Activated naive CD4-positive, alpha-beta T cell treated with anti-CD3 and anti-CD28 coated beads, Interleukin-2, amount 10 ng/mL, durations not matched to agents 7 days and 5 days (primary cell): ENCODE data around the gene RFX8.

Experiments
- CTCF ChIA-PET: fragments of 350-600 bp; sonication (Branson Sonifier 250); formaldehyde crosslinking; loops from one replicate; lab custom pipeline; 2021; ENCODE audit warnings: antibody characterized with exemption; lab: Charles Lee
- DNase-seq: peaks from one replicate; pipeline ENCODE4 v3.0.0-alpha.2; 2020
- H3K27ac Mint-ChIP-seq: one replicate; pipeline ENCODE4 v1.8.0; 2021; ENCODE audit warnings: mild to moderate bottlenecking, moderate library complexity, mixed read lengths
- H3K27me3 Mint-ChIP-seq: one replicate; pipeline ENCODE4 v1.8.0; 2021; ENCODE audit warnings: mild to moderate bottlenecking, mixed read lengths
- H3K36me3 Mint-ChIP-seq: one replicate; pipeline ENCODE4 v1.8.0; 2021; ENCODE audit warnings: mixed read lengths
- H3K4me1 Mint-ChIP-seq: one replicate; pipeline ENCODE4 v1.8.0; 2021; ENCODE audit warnings: mixed read lengths
- H3K4me3 Mint-ChIP-seq: one replicate; pipeline ENCODE4 v1.8.0; 2021; ENCODE audit warnings: mild to moderate bottlenecking, moderate library complexity, mixed read lengths
- H3K9me3 Mint-ChIP-seq: one replicate; pipeline ENCODE4 v1.8.0; 2021; ENCODE audit warnings: mixed read lengths

RFX8 gene

DNA sequence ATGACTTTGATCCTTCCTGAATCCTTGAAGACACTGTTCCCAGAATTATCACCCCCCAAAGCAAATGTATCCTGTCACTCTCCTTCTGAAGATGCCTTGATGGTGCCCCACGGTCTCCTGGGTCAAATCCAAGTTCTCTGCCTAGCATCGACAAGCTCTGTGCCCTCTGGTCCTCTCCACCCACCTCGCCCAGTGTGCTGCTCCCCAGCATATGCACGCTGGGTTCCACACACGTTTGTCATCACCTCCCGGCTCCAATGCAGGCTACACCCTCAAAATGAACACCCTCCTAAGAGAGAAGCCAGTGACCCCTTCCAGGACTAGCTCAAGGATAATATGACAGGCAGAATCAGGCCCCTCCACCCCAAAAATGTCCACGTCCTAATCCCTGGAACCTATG, 48.1 kb downstream of the RFX8 start:
- H3K4me3 Mint-ChIP-seq: no peak overlapping the region
- peaks cover 8% of the 10 kb centered on the region for H3K27me3 Mint-ChIP-seq
- H3K9me3 Mint-ChIP-seq: no peaks in the 10 kb centered on the region
- H3K27ac Mint-ChIP-seq: no peak overlapping the region
- CTCF ChIA-PET: interaction anchor here (1.3 kb wide), 1 partner anchor 397 kb away, joined by 3 read pairs; no protein-coding TSS in a partner anchor
- DNase-seq: no peak
- no peaks in the 10 kb centered on the region for H3K4me1 Mint-ChIP-seq
- H3K36me3 Mint-ChIP-seq: no peaks in the 10 kb centered on the region

DNA sequence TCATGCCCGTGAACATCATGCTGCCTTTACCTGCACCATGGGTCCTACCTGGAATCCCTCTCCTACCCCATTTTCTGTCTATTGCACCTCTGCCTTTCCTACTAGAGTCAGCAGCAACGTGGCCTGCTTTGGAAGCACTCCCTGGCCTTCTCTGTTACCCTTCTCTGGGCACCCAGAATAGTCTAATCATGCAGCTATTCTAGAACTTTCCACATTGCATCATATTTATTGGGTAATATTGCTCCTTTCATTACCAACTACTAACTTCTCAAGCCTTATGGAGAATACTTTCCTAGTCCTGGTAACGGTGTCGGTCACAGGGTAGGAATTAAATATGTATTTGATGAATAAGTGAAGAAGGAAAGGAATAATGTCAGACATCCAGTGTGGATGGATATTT, 54.3 kb downstream of the RFX8 start:
- Mint-ChIP-seq H3K27me3 (peaks cover 10% of the 10 kb centered on the region), H3K27ac (no peak overlapping the region), H3K36me3 (no peaks in the 10 kb centered on the region), H3K4me1 (no peaks in the 10 kb centered on the region), H3K9me3 (no peaks in the 10 kb centered on the region), H3K4me3 (no peak overlapping the region)
- CTCF ChIA-PET: interaction anchor here (1.5 kb wide), 1 partner anchor 411 kb away, joined by 4 read pairs; no protein-coding TSS in a partner anchor
- DNase-seq: no peak

DNA sequence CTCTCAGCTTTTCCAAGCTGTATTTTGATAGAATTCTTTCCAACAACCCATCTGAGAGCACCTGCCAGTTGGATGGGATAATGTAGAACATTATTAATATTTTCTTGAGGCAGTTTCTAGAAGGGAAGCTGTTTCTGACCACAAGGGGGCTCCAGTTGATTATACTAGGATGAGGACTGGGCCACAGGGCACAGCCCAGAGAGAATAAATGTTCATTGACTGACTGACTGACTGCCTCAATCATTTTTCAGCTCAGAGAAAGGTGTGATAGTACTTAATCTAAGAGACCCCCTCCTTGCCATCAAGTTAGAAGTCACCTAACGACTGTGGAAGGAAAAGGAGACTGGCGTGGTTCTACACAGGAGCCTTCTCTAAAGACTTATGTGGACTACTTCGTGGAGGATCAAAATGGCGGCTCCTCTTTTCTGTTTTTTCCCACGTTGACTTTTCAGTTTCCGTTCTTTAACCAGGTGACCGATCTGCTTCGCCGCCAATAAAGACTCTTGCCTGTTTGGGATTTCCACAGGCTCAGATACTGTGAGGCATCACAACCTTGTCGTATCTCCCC, 55.7 kb downstream of the RFX8 start:
- CTCF ChIA-PET: interaction anchor here (0.6 to 2.8 kb wide), 37 partner anchors 11 to 821 kb away, joined by 3 to 21 read pairs (median 4); no protein-coding TSS in a partner anchor
- Mint-ChIP-seq H3K9me3 (peaks cover 3% of the 10 kb centered on the region), H3K36me3 (no peaks in the 10 kb centered on the region), H3K27ac (no peak overlapping the region), H3K4me3 (no peak overlapping the region), H3K4me1 (no peaks in the 10 kb centered on the region), H3K27me3 (peaks cover 16% of the 10 kb centered on the region)
- peak; percentile 75 for DNase-seq

DNA sequence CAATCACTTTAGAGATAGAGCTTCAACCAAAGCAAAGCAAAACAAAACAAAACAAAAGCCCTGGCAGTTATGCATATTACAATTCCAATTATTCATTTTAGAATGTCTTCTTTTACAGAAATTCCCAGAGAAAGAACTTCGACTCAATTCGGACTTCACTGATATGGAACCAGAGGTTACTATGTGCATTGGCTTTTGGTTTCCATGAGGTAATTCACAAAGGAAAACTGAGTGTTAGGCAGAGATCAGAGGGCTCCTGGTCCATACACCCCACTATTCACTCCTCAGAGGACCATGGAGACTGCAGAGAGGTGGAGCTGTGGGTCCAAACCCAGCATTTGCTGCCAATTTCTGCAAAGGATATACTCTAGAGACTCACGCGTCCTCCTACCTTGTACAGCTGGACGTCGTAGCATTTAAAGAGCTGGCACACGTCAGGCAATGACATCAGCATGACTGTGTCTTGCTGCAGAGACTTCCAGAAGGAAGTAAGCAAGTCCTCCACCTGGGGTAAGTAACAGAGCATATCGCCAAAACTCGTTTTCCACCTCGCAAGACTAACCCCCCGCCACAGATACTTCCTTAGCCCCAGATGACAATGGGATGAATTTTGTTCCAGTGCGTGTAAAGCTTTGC, 56.3 kb downstream of the RFX8 start:
- Mint-ChIP-seq H3K27me3 (peaks cover 16% of the 10 kb centered on the region), H3K27ac (no peak overlapping the region), H3K4me1 (no peaks in the 10 kb centered on the region), H3K36me3 (no peaks in the 10 kb centered on the region), H3K4me3 (no peak overlapping the region), H3K9me3 (peaks cover 3% of the 10 kb centered on the region)
- DNase-seq: no peak
- CTCF ChIA-PET: interaction anchor here (0.7 to 2.8 kb wide), 38 partner anchors 11 to 822 kb away, joined by 3 to 21 read pairs (median 4); no protein-coding TSS in a partner anchor

DNA sequence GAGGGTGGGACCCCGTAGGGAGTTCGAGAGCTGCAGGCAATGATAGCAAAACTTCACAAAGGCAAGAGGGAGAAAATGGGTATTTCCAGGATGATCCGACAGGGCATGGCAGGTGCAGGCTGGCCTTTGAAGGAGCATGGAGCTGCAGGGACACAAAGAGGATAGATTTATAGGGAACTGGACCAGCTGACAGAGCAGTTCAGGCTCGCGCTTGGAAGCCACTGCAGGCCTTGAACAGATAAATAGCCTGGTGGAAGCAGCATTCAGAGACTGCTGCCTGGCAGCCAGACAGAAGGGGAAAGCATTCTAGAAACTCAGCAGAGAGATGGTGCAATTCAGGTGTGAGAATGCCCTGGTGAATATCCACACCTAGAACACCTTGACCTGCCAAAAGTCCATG, 58.3 kb downstream of the RFX8 start:
- no peak overlapping the region for H3K27ac Mint-ChIP-seq
- CTCF ChIA-PET: interaction anchor here (0.8 to 1.3 kb wide), 4 partner anchors 29 to 418 kb away, joined by 3 to 4 read pairs (median 3); no protein-coding TSS in a partner anchor
- peaks cover 16% of the 10 kb centered on the region for H3K27me3 Mint-ChIP-seq
- H3K4me3 Mint-ChIP-seq: no peak overlapping the region
- H3K4me1 Mint-ChIP-seq: no peaks in the 10 kb centered on the region
- DNase-seq: no peak
- H3K9me3 Mint-ChIP-seq: peaks cover 3% of the 10 kb centered on the region
- no peaks in the 10 kb centered on the region for H3K36me3 Mint-ChIP-seq

DNA sequence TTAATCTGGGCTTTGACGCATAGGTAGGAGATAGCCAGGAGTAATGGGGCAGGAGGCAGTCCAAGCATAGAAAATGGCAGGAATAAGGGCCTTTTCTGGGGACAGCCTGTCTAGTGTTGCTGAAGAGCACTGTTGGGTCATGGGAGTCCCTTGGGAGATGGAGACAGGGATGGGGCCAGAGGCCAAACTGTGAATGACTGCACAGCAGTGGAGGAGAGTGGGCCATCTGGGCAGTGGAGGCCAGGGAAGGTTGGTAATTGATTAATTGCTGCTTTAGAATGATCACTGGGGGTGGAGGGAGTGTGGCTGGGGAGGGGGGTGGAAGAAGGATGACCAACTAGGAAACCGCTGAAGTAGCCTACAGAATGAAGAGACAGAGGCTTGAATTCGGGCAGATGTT, 59.0 kb downstream of the RFX8 start:
- H3K27ac Mint-ChIP-seq: no peak overlapping the region
- no peaks in the 10 kb centered on the region for H3K36me3 Mint-ChIP-seq
- H3K4me1 Mint-ChIP-seq: no peaks in the 10 kb centered on the region
- H3K9me3 Mint-ChIP-seq: peaks cover 3% of the 10 kb centered on the region
- no peak overlapping the region for H3K4me3 Mint-ChIP-seq
- no peak for DNase-seq
- H3K27me3 Mint-ChIP-seq: peaks cover 16% of the 10 kb centered on the region
- CTCF ChIA-PET: interaction anchor here (1.0 to 1.3 kb wide), 2 partner anchors 66 to 74 kb away, joined by 4 read pairs; no protein-coding TSS in a partner anchor

DNA sequence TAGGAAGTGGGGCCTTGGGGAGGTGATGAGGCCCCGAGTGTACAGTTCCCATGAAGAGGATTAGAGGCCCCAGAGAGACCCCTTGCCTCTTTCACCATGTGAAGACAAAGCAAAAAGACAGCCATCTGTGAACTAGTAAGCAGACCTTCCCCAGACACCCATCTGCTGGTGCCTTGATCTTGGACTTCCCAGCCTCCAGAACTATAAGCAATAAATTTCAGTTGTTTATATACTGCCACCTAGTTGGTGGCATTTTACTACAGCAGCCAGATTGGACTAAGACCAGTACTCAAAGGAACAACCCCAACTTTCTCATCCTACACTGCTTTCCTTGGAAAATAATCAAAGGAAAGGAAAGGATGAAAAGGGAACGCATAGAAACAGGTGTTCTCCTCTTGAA, 59.7 kb downstream of the RFX8 start:
- Mint-ChIP-seq H3K9me3 (peaks cover 3% of the 10 kb centered on the region), H3K4me1 (no peaks in the 10 kb centered on the region), H3K27ac (no peak overlapping the region), H3K4me3 (no peak overlapping the region), H3K36me3 (no peaks in the 10 kb centered on the region), H3K27me3 (peaks cover 18% of the 10 kb centered on the region)
- CTCF ChIA-PET: interaction anchor here (1.0 kb wide), 1 partner anchor 73 kb away, joined by 4 read pairs; no protein-coding TSS in a partner anchor
- no peak for DNase-seq

DNA sequence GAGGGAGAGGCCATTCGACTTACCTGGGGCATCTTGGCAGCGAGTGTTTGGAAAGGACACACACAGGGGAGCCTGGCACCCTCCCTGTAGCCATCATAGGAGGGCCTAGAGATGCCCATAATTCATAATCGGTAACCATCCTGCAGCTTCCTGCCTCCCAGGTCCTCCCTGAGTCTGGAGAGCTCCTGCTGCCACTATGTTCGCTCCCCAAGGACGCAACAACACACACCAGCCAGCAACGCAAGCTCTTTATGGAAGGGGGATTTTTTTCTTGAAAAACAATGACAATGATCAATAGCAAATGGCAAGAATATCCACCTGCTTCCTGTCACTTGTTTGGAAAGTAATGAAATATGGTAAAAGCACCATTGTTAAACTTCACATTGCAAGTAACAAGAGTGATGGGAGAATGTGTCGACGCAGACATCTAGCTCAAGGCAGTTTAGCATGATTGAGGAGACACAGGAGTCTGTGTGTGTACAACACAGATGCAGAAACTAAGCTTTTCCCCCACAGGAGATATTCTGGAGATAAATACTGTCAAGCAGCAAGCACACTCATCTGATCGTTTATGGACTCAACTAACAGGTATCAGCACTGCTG, 62.7 kb downstream of the RFX8 start:
- Mint-ChIP-seq H3K27ac (no peak overlapping the region), H3K27me3 (peaks cover 29% of the 10 kb centered on the region), H3K4me3 (no peak overlapping the region), H3K4me1 (no peaks in the 10 kb centered on the region), H3K36me3 (no peaks in the 10 kb centered on the region), H3K9me3 (peaks cover 3% of the 10 kb centered on the region)
- DNase-seq: no peak
- CTCF ChIA-PET: interaction anchor here (1.3 kb wide), 1 partner anchor 172 kb away, joined by 3 read pairs; no protein-coding TSS in a partner anchor

DNA sequence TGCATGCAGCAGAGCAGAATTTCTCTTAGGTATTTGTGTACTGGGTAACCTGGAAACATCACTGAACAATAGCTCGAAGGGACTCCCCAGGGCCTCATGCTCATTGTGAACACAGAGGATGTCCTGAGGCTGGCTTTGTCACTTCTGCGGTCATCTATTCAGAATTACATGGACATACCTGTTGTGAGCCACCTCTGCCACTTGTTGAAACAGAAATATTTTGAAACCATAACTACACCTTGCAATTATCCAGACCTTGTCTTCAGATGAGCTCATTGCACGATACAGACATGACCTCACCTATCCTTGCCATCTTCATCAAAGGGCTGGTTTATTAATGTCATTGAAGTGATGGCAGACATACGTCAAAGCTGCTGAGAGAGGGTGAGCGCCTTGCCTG, 64.2 kb downstream of the RFX8 start:
- peaks cover 24% of the 10 kb centered on the region for H3K27me3 Mint-ChIP-seq
- DNase-seq: no peak
- CTCF ChIA-PET: interaction anchor here (0.5 to 1.3 kb wide), 2 partner anchors 76 to 171 kb away, joined by 3 to 6 read pairs; no protein-coding TSS in a partner anchor
- H3K36me3 Mint-ChIP-seq: no peaks in the 10 kb centered on the region
- no peaks in the 10 kb centered on the region for H3K4me1 Mint-ChIP-seq
- peaks cover 3% of the 10 kb centered on the region for H3K9me3 Mint-ChIP-seq
- no peak overlapping the region for H3K27ac Mint-ChIP-seq
- no peak overlapping the region for H3K4me3 Mint-ChIP-seq

DNA sequence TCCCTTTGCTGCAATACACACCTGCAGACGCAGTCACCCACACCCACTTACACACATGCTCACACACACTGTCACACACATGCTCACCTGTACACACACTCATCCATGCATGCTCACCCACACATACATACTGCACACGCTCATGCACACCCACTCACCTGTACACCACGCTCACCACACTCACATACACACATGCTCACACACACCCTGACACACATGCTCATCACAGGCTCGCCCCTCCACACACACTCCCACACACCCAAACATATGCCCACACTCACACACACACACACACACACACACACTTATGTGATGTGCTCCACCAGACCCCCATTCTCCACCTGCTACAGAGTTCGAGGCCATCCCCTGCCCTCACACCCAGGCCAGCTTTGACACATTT, 64.8 kb downstream of the RFX8 start:
- Mint-ChIP-seq H3K27ac (no peak overlapping the region), H3K4me1 (peaks cover 2% of the 10 kb centered on the region), H3K36me3 (no peaks in the 10 kb centered on the region), H3K9me3 (no peaks in the 10 kb centered on the region), H3K27me3 (peaks cover 18% of the 10 kb centered on the region), H3K4me3 (no peak overlapping the region)
- DNase-seq: no peak
- CTCF ChIA-PET: no interaction called here

DNA sequence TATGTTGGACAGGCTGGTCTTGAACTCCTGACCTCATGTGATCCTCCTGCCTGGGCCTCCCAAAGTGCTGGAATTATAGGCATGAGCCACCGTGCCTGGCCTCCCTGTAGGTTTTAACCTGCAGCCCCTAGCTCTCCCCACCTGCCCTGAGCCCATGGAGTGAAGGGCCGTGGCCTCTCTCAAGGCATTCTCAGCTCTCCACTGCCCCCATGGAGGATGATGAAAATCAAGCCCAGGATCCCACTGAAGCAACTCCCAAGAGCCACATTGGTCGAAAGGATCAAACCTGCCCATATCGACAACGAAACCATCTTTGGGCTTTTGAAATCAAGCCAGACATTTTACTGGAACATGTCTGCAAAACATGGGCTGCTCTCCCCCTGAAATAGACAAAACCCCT, 65.2 kb downstream of the RFX8 start:
- CTCF ChIA-PET: no interaction called here
- H3K4me3 Mint-ChIP-seq: no peak overlapping the region
- no peaks in the 10 kb centered on the region for H3K36me3 Mint-ChIP-seq
- peaks cover 2% of the 10 kb centered on the region for H3K4me1 Mint-ChIP-seq
- H3K27me3 Mint-ChIP-seq: peaks cover 17% of the 10 kb centered on the region
- DNase-seq: no peak
- H3K27ac Mint-ChIP-seq: no peak overlapping the region
- H3K9me3 Mint-ChIP-seq: no peaks in the 10 kb centered on the region

DNA sequence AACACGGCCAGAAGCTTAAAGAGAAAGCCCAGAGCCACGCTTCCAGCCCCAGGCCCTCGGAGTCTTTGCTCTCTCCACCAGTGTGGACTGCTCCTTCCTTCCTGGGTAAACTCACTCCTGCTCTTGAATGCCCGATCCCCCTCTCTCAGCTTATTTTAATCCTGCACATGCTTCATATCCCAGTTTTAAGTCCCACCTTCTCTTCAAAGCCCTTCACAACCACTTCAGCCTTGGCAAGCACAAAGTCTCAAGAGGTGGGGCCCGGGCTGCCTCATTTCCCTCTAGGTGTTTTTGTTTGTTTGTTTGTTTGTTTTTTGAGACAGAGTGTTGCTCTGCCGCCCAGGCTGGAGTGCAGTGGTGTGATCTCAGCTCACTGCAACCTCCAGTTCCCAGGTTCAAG, 66.0 kb downstream of the RFX8 start:
- Mint-ChIP-seq H3K4me1 (peaks cover 2% of the 10 kb centered on the region), H3K36me3 (no peaks in the 10 kb centered on the region), H3K9me3 (no peaks in the 10 kb centered on the region), H3K4me3 (no peak overlapping the region), H3K27me3 (peaks cover 17% of the 10 kb centered on the region), H3K27ac (no peak overlapping the region)
- no peak for DNase-seq
- CTCF ChIA-PET: no interaction called here

DNA sequence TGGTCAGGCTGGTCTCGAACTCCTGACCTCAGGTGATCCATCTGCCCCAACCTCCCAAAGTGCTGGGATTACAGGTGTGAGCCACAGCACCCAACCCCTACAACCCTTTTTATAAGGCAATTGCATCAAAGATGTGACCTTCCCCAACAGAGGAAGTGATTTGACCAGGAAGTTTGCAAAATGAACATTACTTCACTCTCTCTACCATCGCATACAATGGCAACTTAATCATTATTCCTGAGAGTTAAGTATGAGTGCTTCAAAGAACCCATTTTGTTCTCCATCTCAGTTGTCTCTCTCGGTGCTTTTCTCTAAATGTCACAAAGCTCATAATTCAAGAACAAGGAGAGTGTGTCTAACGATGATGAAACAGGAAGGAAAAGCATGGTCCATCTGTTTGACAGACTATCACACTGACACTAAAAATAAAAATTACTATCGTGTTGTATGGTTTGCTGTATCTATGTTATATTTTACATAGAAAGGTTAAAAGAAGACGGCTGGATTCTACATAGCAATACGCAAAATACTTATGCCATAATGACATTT, 69.5 kb downstream of the RFX8 start:
- no peak for DNase-seq
- Mint-ChIP-seq H3K4me3 (no peak overlapping the region), H3K9me3 (no peaks in the 10 kb centered on the region), H3K27ac (no peak overlapping the region), H3K36me3 (no peaks in the 10 kb centered on the region), H3K27me3 (peaks cover 42% of the 10 kb centered on the region), H3K4me1 (peaks cover 2% of the 10 kb centered on the region)
- CTCF ChIA-PET: interaction anchor here (0.8 kb wide), 1 partner anchor 13 kb away, joined by 3 read pairs; no protein-coding TSS in a partner anchor

DNA sequence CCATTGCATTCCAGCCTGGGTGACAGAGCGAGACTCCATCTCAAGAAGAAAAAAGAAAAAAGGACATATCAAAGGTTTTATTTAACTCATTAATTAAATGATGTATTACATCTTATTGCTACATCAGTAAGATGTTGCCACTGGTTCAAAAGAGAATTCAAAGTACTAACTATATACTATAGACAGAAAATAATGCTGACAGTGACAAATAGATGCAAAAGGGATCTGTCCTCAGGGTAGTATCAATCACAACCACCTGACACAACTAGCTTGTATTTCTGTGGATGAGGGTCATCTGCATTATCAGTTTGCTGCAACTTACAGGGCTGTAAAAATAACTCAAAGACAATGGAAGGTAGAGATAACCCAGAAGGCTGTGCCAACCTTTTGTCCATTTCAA, 71.2 kb downstream of the RFX8 start:
- CTCF ChIA-PET: interaction anchor here (0.6 kb wide), 1 partner anchor 69 kb away, joined by 3 read pairs; no protein-coding TSS in a partner anchor
- Mint-ChIP-seq H3K27ac (no peak overlapping the region), H3K9me3 (no peaks in the 10 kb centered on the region), H3K4me3 (no peak overlapping the region), H3K27me3 (peaks cover 39% of the 10 kb centered on the region), H3K36me3 (no peaks in the 10 kb centered on the region), H3K4me1 (peaks cover 2% of the 10 kb centered on the region)
- DNase-seq: no peak
